ELR (cell line): ENCODE results near the gene CCDC117.
"Not testable (repeated sequence)": the region's sequence is repeated elsewhere in the genome, so short reads cannot be mapped to it uniquely, and the experiment has no call there.

Experiments
- DNase-seq: peaks from one replicate; pipeline ENCODE4 v3.0.0-alpha.2; 2015; ENCODE audit warnings: low read depth

The CCDC117 gene

DNA sequence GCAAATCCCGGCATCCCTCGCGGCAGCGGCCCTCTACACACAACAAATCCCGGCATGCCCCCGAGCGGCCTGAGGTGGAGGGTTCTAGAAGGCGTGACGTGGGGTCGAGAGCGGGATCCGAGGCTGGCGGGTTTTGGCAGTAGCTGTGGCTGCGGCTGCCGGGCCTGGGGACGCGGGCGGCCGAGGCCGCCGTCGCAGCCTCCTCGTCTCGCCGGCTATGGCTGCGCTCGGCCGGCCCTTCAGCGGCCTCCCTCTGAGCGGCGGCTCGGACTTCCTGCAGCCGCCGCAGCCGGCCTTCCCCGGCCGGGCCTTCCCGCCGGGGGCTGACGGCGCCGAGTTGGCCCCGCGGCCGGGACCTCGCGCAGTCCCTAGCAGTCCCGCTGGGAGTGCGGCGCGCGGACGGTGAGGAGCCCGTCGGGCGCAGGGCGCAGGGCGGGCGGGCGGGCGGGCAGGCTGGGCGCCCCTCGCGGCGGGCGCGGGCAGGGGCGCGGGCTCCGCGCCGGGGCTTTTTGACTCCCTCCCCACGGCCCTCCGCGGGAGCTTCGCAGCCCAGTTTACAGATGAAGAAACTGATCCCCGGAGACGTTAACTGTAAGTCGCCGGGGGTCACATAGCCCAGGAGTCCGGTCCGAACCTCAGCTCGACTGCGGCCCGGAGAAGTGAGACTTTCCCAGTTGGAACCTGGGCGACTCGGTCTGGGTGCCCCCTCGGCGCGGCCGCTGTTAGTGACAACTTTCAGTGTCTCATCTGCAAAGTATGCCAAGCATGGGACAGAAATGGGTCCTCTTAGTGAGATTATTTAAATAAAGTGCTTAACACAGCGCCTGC is at the start of gene CCDC117:
TSS of gene CCDC117 (plus strand) at position 63 of the 828 bp plus-strand sequence. CDS start at position 218, 155 bp downstream.
- DNase-seq, result peak; percentile 97

- DNase-seq, result no peak
Observed at GRCh38 chr22:28728002-28728401, 44.5 kb upstream of the CCDC117 start.

DNA sequence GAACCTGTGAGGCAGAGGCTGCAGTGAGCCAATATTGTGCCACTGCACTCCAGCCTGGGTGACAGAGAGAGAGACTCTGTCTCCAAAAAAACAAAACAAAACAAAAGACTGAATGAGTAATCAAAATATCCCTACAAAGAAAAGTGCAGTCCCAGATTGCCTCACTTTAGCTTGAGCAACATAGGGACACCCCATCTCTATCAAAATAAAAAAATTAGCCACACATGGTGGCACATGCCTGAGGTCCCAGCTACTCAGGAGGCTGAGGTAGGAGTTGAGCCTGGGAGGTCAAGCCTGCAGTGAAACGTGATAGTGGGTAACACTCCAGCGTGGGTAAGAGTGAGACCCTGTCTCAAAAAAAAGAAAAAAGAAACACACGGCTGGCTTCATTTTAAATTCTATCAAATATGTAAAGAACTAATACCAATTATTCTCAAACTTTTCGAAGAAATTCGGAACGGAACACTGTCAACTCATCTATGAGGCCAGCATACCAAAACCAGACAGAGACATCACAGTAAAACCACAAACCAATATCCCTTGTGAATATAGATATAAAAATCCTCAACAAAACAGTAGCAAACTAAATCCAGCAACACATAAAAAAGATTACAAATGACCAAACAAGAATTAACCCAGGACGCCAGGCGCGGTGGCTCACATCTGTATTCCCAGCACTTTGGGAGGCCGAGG is 43.7 kb upstream of the CCDC117 start:
- DNase-seq, result no peak

GRCh38 chr22:28730179-28730578 is 42.3 kb upstream of the CCDC117 start:
- no peak for DNase-seq

- no peak for DNase-seq
Observed at GRCh38 chr22:28734393-28734792, 38.1 kb upstream of the CCDC117 start.

DNA sequence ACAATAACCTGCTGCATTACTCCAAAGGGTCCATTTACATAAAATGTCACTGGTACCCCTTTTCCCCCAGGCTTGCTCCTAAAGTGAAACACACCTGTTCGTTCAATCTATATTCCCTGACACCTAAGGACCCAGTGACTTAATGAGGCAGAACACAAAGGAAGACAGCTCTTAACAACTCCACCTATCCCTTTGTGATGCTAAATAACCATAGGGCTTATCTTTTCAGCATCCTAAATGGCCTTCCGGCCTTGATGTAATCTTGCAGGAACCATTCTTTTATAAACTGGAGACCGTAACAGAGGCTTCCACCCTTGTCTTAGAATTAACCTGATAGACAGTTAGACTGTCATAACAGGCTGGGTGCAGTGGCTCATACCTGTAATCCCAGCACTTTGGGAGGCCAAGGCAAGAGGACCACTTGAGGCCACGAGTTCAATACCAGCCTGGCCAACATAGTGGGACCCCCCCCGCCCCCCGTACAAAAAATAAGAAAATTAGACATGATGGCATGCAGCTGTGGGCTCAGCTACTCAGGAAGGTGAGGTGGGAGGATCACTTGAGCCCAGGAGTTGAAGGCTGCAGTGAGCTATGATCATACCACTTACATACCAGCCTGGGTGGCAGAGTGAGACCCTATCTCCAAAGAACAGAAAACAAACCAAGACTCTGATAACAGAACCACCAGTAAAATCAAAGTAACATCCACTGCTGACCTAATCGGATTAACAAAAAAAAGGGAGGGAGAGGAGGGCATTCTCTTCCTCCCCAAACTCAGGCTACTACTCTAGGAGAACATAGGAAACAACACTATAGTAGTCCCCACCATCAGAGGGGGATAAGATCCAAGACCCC is 36.0 kb upstream of the CCDC117 start:
- DNase-seq, result no peak

- no peak for DNase-seq
Observed at GRCh38 chr22:28737701-28738100, 34.8 kb upstream of the CCDC117 start.

DNA sequence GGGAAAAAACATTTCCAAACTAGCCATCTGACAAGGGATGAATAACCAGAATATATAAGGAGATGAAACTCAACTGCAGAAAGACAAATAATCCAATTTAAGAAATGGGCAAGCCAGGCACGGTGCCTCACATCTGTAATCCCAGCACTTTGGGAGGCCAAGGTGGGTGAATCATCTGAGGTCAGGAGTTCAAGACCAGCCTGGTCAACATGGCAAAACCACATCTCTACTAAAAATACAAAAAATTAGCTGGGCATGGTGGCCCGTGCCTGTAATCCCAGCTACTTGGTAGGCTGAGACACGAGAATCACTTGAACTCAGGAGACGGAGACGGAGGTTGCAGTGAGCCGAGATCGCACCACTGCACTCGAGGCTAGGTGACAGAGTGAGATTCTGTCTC is 33.6 kb upstream of the CCDC117 start:
- DNase-seq, result not testable (repeated sequence)

- no peak for DNase-seq
Observed at GRCh38 chr22:28741200-28741784, 31.2 kb upstream of the CCDC117 start.

- peak; percentile 99 for DNase-seq
Observed at GRCh38 chr22:28741785-28742561, 30.5 kb upstream of the CCDC117 start, which contains the start of the genes CHEK2 and HSCB. TSS of gene CHEK2 (minus strand) at chr22:28741820. CDS start at chr22:28734721, 7,099 bp downstream. TSS of gene HSCB (plus strand) at chr22:28742039. CDS start at chr22:28742096, 57 bp downstream.

DNA sequence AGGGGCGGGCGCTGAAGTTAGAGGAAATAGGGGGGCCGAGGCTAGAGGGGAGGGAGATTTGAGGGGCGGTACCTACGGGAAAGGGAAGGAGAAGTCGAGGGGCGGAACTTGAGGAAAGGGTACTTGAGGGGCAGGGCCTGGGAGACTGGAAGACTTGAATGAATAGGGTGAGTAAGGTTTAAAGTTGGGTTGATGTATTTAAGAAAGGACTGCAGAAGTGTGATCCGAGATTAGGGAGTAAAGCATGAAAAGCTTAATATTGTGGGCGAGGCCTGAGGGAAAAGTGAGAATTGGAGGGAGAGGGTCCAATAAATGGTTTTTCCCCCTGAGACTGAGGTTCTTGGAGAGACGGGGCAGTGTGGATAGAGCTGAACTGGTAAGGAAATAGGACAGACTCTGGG is 29.9 kb upstream of the CCDC117 start:
- no peak for DNase-seq

GRCh38 chr22:28743852-28744251 is 28.6 kb upstream of the CCDC117 start:
- DNase-seq, result no peak

GRCh38 chr22:28750471-28750881 is 22.0 kb upstream of the CCDC117 start:
- peak; percentile 61 for DNase-seq

- not testable (repeated sequence) for DNase-seq
Observed at GRCh38 chr22:28754512-28754911, 18.0 kb upstream of the CCDC117 start.

DNA sequence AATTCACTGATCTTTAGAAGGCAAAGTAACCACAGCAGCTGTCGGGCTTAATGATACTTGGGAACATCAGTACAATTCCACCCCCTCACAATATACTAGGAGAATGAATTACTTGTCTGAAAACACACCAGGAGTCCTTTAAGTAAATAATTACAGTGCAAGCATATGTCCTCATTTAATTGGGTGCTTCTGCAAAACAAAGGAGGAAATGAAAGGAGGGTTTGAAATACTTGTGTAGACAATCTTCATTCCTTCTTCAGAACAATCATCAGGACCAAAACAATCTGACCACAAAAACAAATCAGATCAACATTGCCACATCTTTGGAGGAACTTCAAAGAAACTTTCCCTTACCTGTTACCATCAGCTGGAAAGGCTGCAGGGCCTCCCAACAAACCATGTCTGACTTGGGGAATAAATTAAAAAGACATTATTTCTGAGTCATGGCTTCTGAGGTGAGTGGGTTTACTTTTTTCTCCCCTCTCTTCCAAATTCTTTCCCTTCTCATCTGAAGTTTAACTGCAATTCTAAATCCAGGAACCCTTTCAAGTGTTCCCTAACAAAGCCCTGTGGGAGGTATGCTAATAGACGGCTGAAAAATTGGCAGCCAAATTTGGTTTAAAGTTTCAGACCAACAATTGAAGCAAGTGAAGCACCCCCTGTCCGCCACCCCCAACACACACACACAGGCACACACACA is 12.5 kb upstream of the CCDC117 start:
- DNase-seq, result no peak

DNA sequence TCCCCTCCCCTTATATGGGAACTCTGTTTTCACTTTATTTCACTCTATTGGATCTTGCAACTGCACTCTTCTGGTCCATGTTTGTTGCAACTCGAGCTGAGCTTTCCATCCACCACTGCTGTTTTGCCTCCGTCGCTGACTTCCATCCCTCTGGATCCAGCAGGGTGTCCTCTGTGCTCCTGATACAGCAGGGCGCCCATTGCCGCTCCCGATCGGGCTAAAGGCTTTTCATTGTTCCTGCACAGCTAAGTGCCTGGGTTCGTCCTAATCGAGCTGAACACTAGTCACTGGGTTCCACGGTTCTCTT is 11.1 kb upstream of the CCDC117 start:
- DNase-seq, result no peak

- DNase-seq, result not testable (repeated sequence)
Observed at GRCh38 chr22:28762000-28762399, 10.5 kb upstream of the CCDC117 start.

DNA sequence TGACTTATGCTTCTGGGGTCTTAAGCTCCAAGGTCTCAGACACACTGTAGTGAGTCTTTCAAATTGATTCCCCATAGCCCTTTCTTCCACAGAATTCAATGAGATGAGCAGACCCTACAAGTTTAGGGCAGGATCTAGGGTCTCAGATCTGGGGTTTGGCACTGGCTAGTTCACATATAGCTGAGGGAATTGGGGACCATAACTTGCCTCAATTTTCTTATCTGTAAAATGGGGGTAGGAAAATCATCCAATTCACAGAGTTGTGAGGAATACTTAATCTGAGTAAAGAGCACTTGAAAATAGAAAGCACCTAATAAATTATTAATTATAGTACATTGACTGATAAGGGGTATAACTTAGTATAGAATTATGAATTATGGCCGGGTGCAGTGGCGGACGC is 5.9 kb upstream of the CCDC117 start:
- DNase-seq, result no peak

- no peak for DNase-seq
Observed at GRCh38 chr22:28768701-28769393, 3.6 kb upstream of the CCDC117 start.
